ENCODE data around the gene CARMIL1.
"Not testable (repeated sequence)": the region's sequence is repeated elsewhere in the genome, so short reads cannot be mapped to it uniquely, and the experiment has no call there.

Gene CARMIL1

DNA sequence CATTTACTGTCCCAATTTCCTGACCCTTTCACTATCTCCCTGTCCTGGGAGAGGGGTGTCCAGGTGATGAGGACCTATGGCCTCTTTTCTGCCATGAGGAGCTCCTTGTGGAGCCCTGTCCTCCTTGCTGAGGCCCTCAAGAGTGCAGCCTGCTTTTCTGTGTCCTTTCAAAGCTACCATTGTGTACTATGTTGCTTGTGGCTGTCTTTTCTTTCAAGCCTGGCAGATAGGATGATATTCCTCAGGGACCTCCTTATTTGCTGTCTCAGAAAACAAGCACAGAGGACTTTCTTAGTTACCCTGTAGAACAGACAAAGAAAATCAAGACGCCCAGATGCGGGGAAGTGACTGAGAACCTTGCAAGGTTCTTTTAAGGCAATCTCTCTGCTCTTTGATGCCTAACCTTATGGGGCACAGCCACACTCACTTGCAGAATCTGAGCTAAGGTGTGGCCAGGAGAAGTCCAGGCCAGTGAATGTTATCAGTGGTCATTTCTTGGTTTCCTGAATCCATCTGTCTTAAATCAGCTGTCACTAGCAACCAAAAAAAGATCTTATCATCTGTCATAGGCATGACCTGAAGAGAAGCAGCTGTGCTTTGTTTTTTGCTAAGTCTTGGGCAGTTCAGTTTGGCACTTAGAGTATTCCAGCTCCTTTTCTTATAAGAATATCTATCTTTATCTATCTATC, 17.2 kb downstream of the CARMIL1 start:
- H3K4me3 ChIP-seq (ENCODE audit: low read length), result no peak overlapping the region
- peak overlapping the region; percentile 28 for H3K9ac ChIP-seq (ENCODE audit: low read length)
- H3K27me3 ChIP-seq (replicated peaks; ENCODE audit: control insufficient read depth, insufficient read depth, low read length), result no peaks in the 10 kb centered on the region
- H3K36me3 ChIP-seq (ENCODE audit: control insufficient read depth, insufficient read depth, low read length, severe bottlenecking), result no peaks in the 10 kb centered on the region
- H3K4me1 ChIP-seq (ENCODE audit: control insufficient read depth, insufficient read depth, low read length), result peaks cover 51% of the 10 kb centered on the region
- DNase-seq (ENCODE audit: low read depth), result peak; percentile 17
- no peaks in the 10 kb centered on the region for H3K9me3 ChIP-seq (ENCODE audit: control insufficient read depth, low read length)

DNA sequence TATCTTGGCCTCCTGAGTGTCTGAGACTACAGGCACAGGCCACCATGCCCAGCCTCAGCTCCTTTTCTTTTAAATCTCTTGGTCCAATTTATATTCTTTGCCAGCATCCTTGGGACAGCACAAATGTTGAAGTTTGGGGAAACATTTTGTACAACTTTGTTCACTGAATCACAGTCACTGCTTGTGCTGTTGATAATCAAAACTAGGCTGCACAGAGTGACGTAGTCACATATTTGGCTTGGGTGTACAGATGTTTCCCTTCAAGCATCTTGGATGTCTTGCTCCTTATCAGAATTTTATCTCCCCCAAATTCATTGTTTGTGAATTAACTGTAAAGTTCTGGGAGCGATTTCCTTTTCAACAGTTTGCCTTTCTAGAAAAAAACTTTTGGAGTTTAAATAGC, 17.9 kb downstream of the CARMIL1 start:
- H3K27me3 ChIP-seq (replicated peaks; ENCODE audit: control insufficient read depth, insufficient read depth, low read length), result no peaks in the 10 kb centered on the region
- peaks cover 51% of the 10 kb centered on the region for H3K4me1 ChIP-seq (ENCODE audit: control insufficient read depth, insufficient read depth, low read length)
- peak overlapping the region; percentile 31 for H3K4me3 ChIP-seq (ENCODE audit: low read length)
- peak; percentile 62 for DNase-seq (ENCODE audit: low read depth)
- no peaks in the 10 kb centered on the region for H3K36me3 ChIP-seq (ENCODE audit: control insufficient read depth, insufficient read depth, low read length, severe bottlenecking)
- no peaks in the 10 kb centered on the region for H3K9me3 ChIP-seq (ENCODE audit: control insufficient read depth, low read length)
- peak overlapping the region; percentile 28 for H3K9ac ChIP-seq (ENCODE audit: low read length)

DNA sequence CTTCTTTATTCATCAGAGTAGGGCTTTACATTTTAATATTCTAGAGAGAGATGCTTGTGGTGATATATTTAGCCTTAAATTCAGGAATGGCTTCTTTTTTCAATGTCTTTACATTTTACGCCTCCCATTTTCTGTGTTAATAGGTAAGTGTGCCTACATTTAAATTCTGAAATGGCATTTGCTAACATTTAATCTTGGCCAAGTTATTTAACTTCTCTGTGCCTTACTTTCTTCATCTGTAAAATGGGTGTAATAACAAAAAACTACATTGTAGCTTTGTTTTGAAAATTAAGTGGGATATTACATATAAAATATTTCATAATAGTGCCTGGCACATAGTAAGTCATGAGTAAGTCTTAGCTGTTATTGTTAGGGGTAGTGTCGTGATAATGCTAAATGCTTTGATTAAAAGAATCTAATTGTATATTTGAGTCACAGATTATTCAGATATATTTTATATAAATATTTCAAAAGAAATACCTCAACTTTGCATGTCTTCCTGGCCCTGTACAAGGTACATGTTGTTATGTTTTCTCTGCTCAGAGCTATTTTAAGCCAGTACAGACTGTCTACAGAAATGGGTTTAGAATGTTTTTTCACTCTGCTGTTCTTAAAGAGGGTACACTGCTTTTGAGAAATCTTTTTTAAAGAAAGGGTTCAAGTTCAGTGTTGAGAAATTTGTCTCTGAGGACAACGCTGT, 18.8 kb downstream of the CARMIL1 start:
- Histone ChIP-seq H3K9ac (ENCODE audit: low read length) (peak overlapping the region; percentile 12), H3K36me3 (ENCODE audit: control insufficient read depth, insufficient read depth, low read length, severe bottlenecking) (no peaks in the 10 kb centered on the region), H3K27me3 (replicated peaks; ENCODE audit: control insufficient read depth, insufficient read depth, low read length) (no peaks in the 10 kb centered on the region), H3K4me1 (ENCODE audit: control insufficient read depth, insufficient read depth, low read length) (peaks cover 55% of the 10 kb centered on the region), H3K4me3 (ENCODE audit: low read length) (peak overlapping the region; percentile 31), H3K9me3 (ENCODE audit: control insufficient read depth, low read length) (no peaks in the 10 kb centered on the region)
- DNase-seq (ENCODE audit: low read depth), result peak; percentile 5

DNA sequence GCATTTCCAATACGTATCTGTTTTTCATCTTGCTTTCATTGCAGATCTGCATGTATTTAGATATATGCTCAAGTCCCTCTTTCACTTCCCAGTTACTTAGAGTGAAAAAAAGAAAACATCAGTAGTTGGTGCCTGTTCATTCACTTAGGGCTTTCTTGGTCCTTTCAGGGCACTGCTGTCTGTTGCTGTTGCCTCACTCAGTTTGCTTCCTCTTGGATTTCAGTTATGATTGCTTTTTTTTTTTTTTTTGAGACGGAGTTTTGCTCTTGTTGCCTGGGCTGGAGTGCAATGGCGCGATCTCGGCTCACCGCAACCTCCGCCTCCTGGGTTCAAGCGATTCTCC, 19.3 kb downstream of the CARMIL1 start:
- H3K4me3 ChIP-seq (ENCODE audit: low read length), result not testable (repeated sequence)

DNA sequence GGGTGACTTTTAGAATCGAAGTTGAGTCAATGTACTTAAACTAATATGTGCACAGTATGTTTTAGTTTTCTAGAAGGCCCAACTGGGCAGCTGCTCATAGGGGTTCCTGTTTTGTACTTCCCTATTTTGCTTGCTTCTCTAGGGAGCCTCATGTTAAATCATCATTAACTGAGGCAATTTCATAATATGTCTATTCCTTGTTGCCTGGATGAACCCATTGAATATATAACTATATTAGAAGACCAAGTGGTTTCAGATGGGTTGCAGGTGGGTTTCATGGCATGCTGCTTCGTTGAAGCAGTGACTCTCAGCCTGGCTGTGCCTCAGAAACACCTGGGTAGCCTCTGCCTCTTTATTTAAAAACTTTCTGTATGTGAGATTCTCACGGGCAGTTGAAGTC, 22.2 kb downstream of the CARMIL1 start:
- DNase-seq (ENCODE audit: low read depth), result no peak
- H3K9me3 ChIP-seq (ENCODE audit: control insufficient read depth, low read length), result no peaks in the 10 kb centered on the region
- peaks cover 51% of the 10 kb centered on the region for H3K4me1 ChIP-seq (ENCODE audit: control insufficient read depth, insufficient read depth, low read length)
- H3K9ac ChIP-seq (ENCODE audit: low read length), result no peak overlapping the region
- no peaks in the 10 kb centered on the region for H3K36me3 ChIP-seq (ENCODE audit: control insufficient read depth, insufficient read depth, low read length, severe bottlenecking)
- H3K4me3 ChIP-seq (ENCODE audit: low read length), result no peak overlapping the region
- H3K27me3 ChIP-seq (replicated peaks; ENCODE audit: control insufficient read depth, insufficient read depth, low read length), result no peaks in the 10 kb centered on the region

More for the DNA sequence above, 19.3 kb downstream of the CARMIL1 start:
- H3K27me3 ChIP-seq (replicated peaks; ENCODE audit: control insufficient read depth, insufficient read depth, low read length); H3K9me3 ChIP-seq (ENCODE audit: control insufficient read depth, low read length); H3K36me3 ChIP-seq (ENCODE audit: control insufficient read depth, insufficient read depth, low read length, severe bottlenecking): not testable (repeated sequence)
- peak overlapping the region; percentile 5 for H3K9ac ChIP-seq (ENCODE audit: low read length)
- H3K4me1 ChIP-seq (ENCODE audit: control insufficient read depth, insufficient read depth, low read length), result peaks cover 61% of the 10 kb centered on the region
- peak; percentile 13 for DNase-seq (ENCODE audit: low read depth)

DNA sequence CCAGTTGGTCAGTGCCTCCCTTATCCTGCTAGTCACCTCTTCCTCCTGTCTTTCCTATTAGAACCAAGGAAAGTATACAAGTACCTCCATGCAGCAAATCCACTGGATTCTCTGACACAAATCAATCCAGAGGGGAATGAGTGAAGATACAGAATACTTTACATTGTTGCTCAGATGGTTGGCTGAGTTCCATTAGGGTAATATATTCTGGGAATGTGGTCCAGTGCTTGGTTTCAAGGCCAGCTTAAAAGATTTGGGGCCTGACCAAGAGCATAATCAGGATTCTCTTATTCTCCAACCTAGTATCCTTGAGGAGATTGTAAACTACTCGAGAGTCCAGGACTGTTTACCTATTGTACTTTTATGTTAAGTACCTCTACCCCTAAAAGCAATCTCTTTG, 23.0 kb downstream of the CARMIL1 start:
- Histone ChIP-seq H3K36me3 (ENCODE audit: control insufficient read depth, insufficient read depth, low read length, severe bottlenecking) (no peaks in the 10 kb centered on the region), H3K4me3 (ENCODE audit: low read length) (peak overlapping the region; percentile 65)

DNA sequence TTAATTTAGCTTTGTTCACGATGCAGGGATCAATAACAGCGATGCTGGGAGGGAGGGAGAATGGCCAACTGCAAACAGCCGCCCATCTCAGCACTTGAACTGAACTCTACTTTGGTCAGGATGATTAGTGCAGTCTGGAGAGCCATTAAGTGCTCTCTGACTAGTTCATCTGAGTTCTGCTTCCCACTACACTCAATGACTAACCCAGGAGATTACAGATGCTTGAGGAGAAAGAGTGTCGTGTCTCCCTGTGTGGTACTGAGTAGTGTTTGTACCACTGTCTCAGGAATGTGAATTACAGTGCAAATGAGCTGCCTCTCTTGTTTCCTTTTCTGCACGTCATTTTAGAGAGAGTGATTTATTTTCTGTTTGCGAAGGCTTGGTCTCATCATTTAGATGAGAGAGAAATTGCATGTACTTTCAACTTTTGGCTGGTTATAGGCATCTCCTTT, 23.5 kb downstream of the CARMIL1 start:
- H3K27me3 ChIP-seq (replicated peaks; ENCODE audit: control insufficient read depth, insufficient read depth, low read length), result no peaks in the 10 kb centered on the region
- no peaks in the 10 kb centered on the region for H3K36me3 ChIP-seq (ENCODE audit: control insufficient read depth, insufficient read depth, low read length, severe bottlenecking)
- DNase-seq (ENCODE audit: low read depth), result peak; percentile 68
- H3K4me1 ChIP-seq (ENCODE audit: control insufficient read depth, insufficient read depth, low read length), result peaks cover 38% of the 10 kb centered on the region
- no peaks in the 10 kb centered on the region for H3K9me3 ChIP-seq (ENCODE audit: control insufficient read depth, low read length)
- H3K4me3 ChIP-seq (ENCODE audit: low read length), result peak overlapping the region; percentile 65
- peak overlapping the region; percentile 36 for H3K9ac ChIP-seq (ENCODE audit: low read length)

More for the DNA sequence above, 23.0 kb downstream of the CARMIL1 start:
- no peaks in the 10 kb centered on the region for H3K9me3 ChIP-seq (ENCODE audit: control insufficient read depth, low read length)
- H3K4me1 ChIP-seq (ENCODE audit: control insufficient read depth, insufficient read depth, low read length), result peaks cover 43% of the 10 kb centered on the region
- H3K27me3 ChIP-seq (replicated peaks; ENCODE audit: control insufficient read depth, insufficient read depth, low read length), result no peaks in the 10 kb centered on the region
- H3K9ac ChIP-seq (ENCODE audit: low read length), result peak overlapping the region; percentile 36
- DNase-seq (ENCODE audit: low read depth), result no peak

DNA sequence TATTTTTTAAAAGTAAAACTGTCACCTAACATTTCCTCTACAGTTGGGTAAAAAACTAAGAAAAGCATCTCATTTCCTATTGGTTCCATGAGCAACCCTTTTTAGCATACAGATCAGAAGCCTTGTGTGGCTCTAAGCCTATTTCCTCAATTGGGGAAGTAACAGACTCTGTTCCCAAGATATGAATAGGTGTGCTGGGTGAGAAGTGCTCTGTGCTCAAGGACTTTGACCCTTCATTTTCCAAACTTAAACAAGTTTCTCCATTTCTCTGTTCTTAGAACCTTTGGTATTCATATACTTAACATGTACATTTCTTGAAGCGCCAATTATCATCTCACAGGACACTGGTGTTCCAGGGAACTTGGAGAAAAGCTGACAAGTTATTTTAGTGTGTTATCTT, 24.1 kb downstream of the CARMIL1 start:
- Histone ChIP-seq H3K9ac (ENCODE audit: low read length) (no peak overlapping the region), H3K4me3 (ENCODE audit: low read length) (peak overlapping the region; percentile 65), H3K4me1 (ENCODE audit: control insufficient read depth, insufficient read depth, low read length) (peaks cover 32% of the 10 kb centered on the region), H3K36me3 (ENCODE audit: control insufficient read depth, insufficient read depth, low read length, severe bottlenecking) (no peaks in the 10 kb centered on the region), H3K27me3 (replicated peaks; ENCODE audit: control insufficient read depth, insufficient read depth, low read length) (no peaks in the 10 kb centered on the region), H3K9me3 (ENCODE audit: control insufficient read depth, low read length) (no peaks in the 10 kb centered on the region)
- no peak for DNase-seq (ENCODE audit: low read depth)

DNA sequence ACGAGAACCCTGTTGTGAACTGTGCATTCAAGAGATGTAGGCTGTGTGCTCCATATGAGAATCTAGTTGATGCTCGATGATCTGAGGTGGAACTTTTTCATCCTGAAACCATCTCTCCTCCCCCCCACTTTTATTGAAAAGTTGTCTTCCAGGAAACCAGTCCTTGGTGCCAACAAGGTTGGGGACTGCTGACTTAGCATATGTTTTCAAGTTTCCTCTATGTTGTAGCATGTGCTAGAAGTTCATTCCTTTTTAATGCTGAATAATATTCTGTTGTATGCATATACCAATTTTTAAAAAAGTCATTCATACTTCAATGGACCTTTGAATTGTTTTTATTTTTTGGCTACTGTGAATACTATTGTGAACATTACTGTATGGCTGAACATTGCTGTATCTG, 27.2 kb downstream of the CARMIL1 start:
- no peak for DNase-seq (ENCODE audit: low read depth)
- H3K4me3 ChIP-seq (ENCODE audit: low read length), result no peak overlapping the region
- no peaks in the 10 kb centered on the region for H3K27me3 ChIP-seq (replicated peaks; ENCODE audit: control insufficient read depth, insufficient read depth, low read length)
- H3K36me3 ChIP-seq (ENCODE audit: control insufficient read depth, insufficient read depth, low read length, severe bottlenecking), result no peaks in the 10 kb centered on the region
- no peak overlapping the region for H3K9ac ChIP-seq (ENCODE audit: low read length)
- peaks cover 37% of the 10 kb centered on the region for H3K4me1 ChIP-seq (ENCODE audit: control insufficient read depth, insufficient read depth, low read length)
- H3K9me3 ChIP-seq (ENCODE audit: control insufficient read depth, low read length), result no peaks in the 10 kb centered on the region

DNA sequence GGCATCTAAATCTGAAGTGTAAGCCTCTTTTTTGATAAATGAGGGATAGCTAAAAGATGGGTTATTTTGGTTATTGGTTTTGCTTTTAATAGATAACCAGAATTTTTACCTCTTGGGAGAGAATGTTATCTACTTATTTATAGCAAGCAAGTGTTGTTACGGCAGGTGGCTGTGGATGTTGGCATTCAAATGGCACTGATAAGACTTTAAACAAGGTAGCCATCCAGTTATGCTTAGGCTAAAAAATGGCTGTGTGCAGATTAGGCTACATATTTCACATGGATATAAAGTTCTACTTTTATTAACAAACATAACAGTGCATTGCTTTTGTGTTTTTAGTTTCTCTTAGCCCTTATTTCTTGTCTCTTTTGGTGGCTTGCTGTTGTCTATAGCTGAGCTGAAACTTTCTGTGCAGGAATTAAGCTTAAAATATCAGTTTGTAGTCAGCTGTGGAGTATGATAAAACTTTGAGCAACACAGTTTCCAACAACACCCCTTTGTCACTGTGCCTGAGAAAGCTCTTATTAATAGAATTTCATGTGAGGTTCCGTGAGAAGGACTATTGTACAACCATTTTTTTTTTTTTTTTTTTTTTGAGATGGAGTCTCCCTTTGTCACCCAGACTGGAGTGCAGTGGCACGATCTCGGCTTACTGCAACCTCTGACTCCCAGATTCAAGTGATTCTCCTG, 28.8 kb downstream of the CARMIL1 start:
- H3K9me3 ChIP-seq (ENCODE audit: control insufficient read depth, low read length), result no peaks in the 10 kb centered on the region
- peaks cover 36% of the 10 kb centered on the region for H3K4me1 ChIP-seq (ENCODE audit: control insufficient read depth, insufficient read depth, low read length)
- H3K36me3 ChIP-seq (ENCODE audit: control insufficient read depth, insufficient read depth, low read length, severe bottlenecking), result no peaks in the 10 kb centered on the region
- no peak overlapping the region for H3K9ac ChIP-seq (ENCODE audit: low read length)
- DNase-seq (ENCODE audit: low read depth), result no peak
- no peak overlapping the region for H3K4me3 ChIP-seq (ENCODE audit: low read length)
- no peaks in the 10 kb centered on the region for H3K27me3 ChIP-seq (replicated peaks; ENCODE audit: control insufficient read depth, insufficient read depth, low read length)

DNA sequence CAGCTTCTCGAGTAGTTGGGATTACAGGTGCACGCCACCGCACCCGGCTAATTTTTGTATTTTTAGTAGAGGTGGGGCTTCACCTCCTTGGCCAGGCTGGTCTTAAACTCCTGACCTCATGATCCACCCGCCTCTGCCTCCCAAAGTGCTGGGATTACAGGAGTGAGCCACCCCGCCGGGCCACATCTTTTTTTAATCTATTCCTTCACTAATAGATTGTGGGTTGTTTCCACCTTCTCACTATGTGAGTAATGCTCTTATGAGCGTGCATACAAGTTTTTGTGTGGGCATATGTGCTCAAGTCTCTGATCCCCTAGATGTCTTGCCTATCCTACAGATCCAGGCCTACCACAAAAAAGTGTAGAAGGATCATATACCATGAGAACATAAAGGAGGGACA, 30.7 kb downstream of the CARMIL1 start:
- no peak for DNase-seq (ENCODE audit: low read depth)
- no peaks in the 10 kb centered on the region for H3K27me3 ChIP-seq (replicated peaks; ENCODE audit: control insufficient read depth, insufficient read depth, low read length)
- no peaks in the 10 kb centered on the region for H3K36me3 ChIP-seq (ENCODE audit: control insufficient read depth, insufficient read depth, low read length, severe bottlenecking)

More for the DNA sequence above, 30.7 kb downstream of the CARMIL1 start:
- Histone ChIP-seq H3K4me3 (ENCODE audit: low read length) (no peak overlapping the region), H3K9ac (ENCODE audit: low read length) (no peak overlapping the region), H3K9me3 (ENCODE audit: control insufficient read depth, low read length) (no peaks in the 10 kb centered on the region), H3K4me1 (ENCODE audit: control insufficient read depth, insufficient read depth, low read length) (peaks cover 38% of the 10 kb centered on the region)

All from adipocyte (in vitro differentiated cells).